Endothelial cell of umbilical vein (primary cell): ENCODE measurements around the gene APCDD1L. TPM values are rescaled to one million over a fixed set of nuclear protein-coding genes. Genes with fewer than 3 reads are reported as not detected.

Source experiments
- BruUV-seq: library from RNA; stranded (reverse); fragments of 400-500 nt; replicated peaks from 2 replicates; lab custom pipeline; 2021; lab: Mats Ljungman, UMichigan
- CTCF ChIA-PET: fragments of 300-600, 350-600 bp; sonication (Branson Sonifier 250); formaldehyde crosslinking; loops from one replicate; lab custom pipeline; 2021; ENCODE audit warnings: antibody characterized with exemption, inconsistent platforms; lab: Charles Lee
- POLR2A ChIA-PET: fragments of 300-600, 350-600 bp; sonication (Branson Sonifier 250); formaldehyde crosslinking; loops from one replicate; lab custom pipeline; 2021; ENCODE audit warnings: antibody characterized with exemption, inconsistent platforms; lab: Charles Lee
- DNase-seq: peaks from one replicate; pipeline ENCODE4 v3.0.0-alpha.2; 2011; ENCODE audit warnings: low read depth, low spot score
- FAIRE-seq: peaks from 2 replicates; lab custom pipeline; 2011; peaks lifted over from hg19 to GRCh38; lab: Jason Lieb, UNC
- H2AFZ ChIP-seq: 2 replicates; pipeline ENCODE4 v1.6.0; 2012; ENCODE audit warnings: low read depth, low read length, control low read depth, inconsistent platforms
- H3K27ac ChIP-seq: 2 replicates; pipeline ENCODE4 v1.5.1; 2011; ENCODE audit warnings: low read depth, mild to moderate bottlenecking, control low read depth, low read length, moderate library complexity; ENCODE audit not compliant: insufficient read depth
- H3K27me3 ChIP-seq, 2 experiments: 2 replicates each; pipeline versions ENCODE4 v1.6.0 to v1.6.1; 2011; ENCODE audit warnings: low read length in 2 of 2, mixed read lengths in 1 of 2; ENCODE audit not compliant: control insufficient read depth in 2 of 2, insufficient read depth in 2 of 2
- H3K36me3 ChIP-seq, 2 experiments: 2 replicates in 1 of 2; 3 replicates in 1 of 2; pipeline ENCODE4 v1.5.1; 2011; ENCODE audit warnings: low read length in 2 of 2, mild to moderate bottlenecking in 1 of 2, moderate library complexity in 1 of 2; ENCODE audit not compliant: control insufficient read depth in 2 of 2, insufficient read depth in 2 of 2; ENCODE audit errors: extremely low read depth in 1 of 2
- H3K4me1 ChIP-seq: 3 replicates; pipeline ENCODE4 v1.5.1; 2011; ENCODE audit warnings: mild to moderate bottlenecking, low read length; ENCODE audit not compliant: control insufficient read depth, insufficient read depth; ENCODE audit errors: extremely low read depth
- H3K4me2 ChIP-seq: 2 replicates; pipeline ENCODE4 v1.6.1; 2011; ENCODE audit warnings: low read length, control low read depth, mixed read lengths; ENCODE audit not compliant: insufficient read depth
- H3K4me3 ChIP-seq, 3 experiments: fragments of 200-600 bp in 1 of 3; sonication (generic), shearing (Covaris generic) in 1 of 3; replicated peaks in 1 of 3; 2 replicates each; pipeline ENCODE4 v1.5.1; 2011 to 2016; ENCODE audit warnings: control low read depth in 3 of 3, low read length in 3 of 3, mild to moderate bottlenecking in 2 of 3, inconsistent platforms in 1 of 3, low read depth in 1 of 3, moderate library complexity in 1 of 3; ENCODE audit not compliant: insufficient read depth in 1 of 3
- H3K79me2 ChIP-seq: 2 replicates; pipeline ENCODE4 v1.6.0; 2012; ENCODE audit warnings: low read length, inconsistent platforms; ENCODE audit not compliant: control insufficient read depth, insufficient read depth
- H3K9ac ChIP-seq: replicated peaks from 2 replicates; pipeline ENCODE3; 2011; ENCODE audit warnings: low read length, control low read depth; ENCODE audit not compliant: insufficient read depth; ENCODE audit errors: extremely low read depth
- H3K9me1 ChIP-seq: replicated peaks from 3 replicates; pipeline ENCODE4 v1.6.0; 2011; ENCODE audit warnings: mild to moderate bottlenecking, low read length; ENCODE audit not compliant: control insufficient read depth, insufficient read depth; ENCODE audit errors: extremely low read depth
- H3K9me3 ChIP-seq: replicated peaks from 2 replicates; pipeline ENCODE4 v1.5.1; 2012; ENCODE audit warnings: low read length, inconsistent platforms; ENCODE audit not compliant: control insufficient read depth, insufficient read depth
- H4K20me1 ChIP-seq: replicated peaks from 2 replicates; pipeline ENCODE3; 2011; ENCODE audit warnings: mild to moderate bottlenecking, low read length; ENCODE audit not compliant: control insufficient read depth, insufficient read depth; ENCODE audit errors: extremely low read depth
- EZH2 ChIP-seq: IDR thresholded peaks from 2 replicates; pipeline ENCODE4 v1.6.1; 2012; ENCODE audit warnings: borderline replicate concordance, low read depth, mild to moderate bottlenecking, moderate library complexity, low read length, inconsistent platforms; ENCODE audit not compliant: severe bottlenecking
- FOS ChIP-seq: IDR thresholded peaks from 2 replicates; pipeline ENCODE4 v1.6.1; 2011; ENCODE audit warnings: mild to moderate bottlenecking, low read length, moderate library complexity, borderline replicate concordance; ENCODE audit not compliant: insufficient read depth
- GATA2 ChIP-seq: IDR thresholded peaks from 2 replicates; pipeline ENCODE4 v1.7.0; 2011; ENCODE audit warnings: low read depth, mild to moderate bottlenecking, moderate library complexity, mixed read lengths, low read length; ENCODE audit not compliant: insufficient read length, insufficient read depth
- MAX ChIP-seq: IDR thresholded peaks from 2 replicates; pipeline ENCODE4 v1.6.1; 2011; ENCODE audit not compliant: insufficient read depth, insufficient read length
- MYC ChIP-seq: IDR thresholded peaks from one replicate; pipeline ENCODE4 v1.6.1; 2011; ENCODE audit warnings: mild to moderate bottlenecking, low read depth, low read length
- POLR2A ChIP-seq: IDR thresholded peaks from 2 replicates; pipeline ENCODE4 v1.6.1; 2012; ENCODE audit warnings: low read depth, mild to moderate bottlenecking, control low read depth, low read length
- POLR2AphosphoS5 ChIP-seq: IDR thresholded peaks from 2 replicates; pipeline ENCODE4 v1.6.1; 2012; ENCODE audit warnings: low read depth, mild to moderate bottlenecking, control low read depth, low read length, moderate library complexity; ENCODE audit not compliant: insufficient read depth
- dilution Hi-C: fragments of 300-500 bp; cut with MboI; formaldehyde crosslinking; loops from one replicate; pipeline ENCODE4 v1.15.0; 2019; ENCODE audit warnings: low sequenced_read_pairs; ENCODE audit not compliant: extremely low pct_ligation_motif_present
- intact Hi-C: fragments of 100-400 bp; cut with micrococcal nuclease; formaldehyde crosslinking; loops from one replicate; pipeline ENCODE4 v1.10.0; 2022
- polyA plus RNA-seq, 4 experiments: library from polyadenylated mRNA; depleted of rRNA in 3 of 4; stranded (reverse) in 3 of 4; unstranded in 1 of 4; fragments of >200 nt; gene quantifications; 2 replicates each; pipeline versions ENCODE4 v1.2.1 to v1.2.3, GENCODE V29; 2011 to 2012; ENCODE audit warnings: missing spikeins in 1 of 4
- total RNA-seq: library from RNA; stranded (reverse); gene quantifications from 2 replicates; pipeline ENCODE4 v1.2.3, GENCODE V29; 2021
- TF ChIP-seq, protein P1 (sequence below), 2 donors: IDR thresholded peaks; 1 replicate in 1 of 2; 2 replicates in 1 of 2; pipeline ENCODE4 v1.5.1; 2011; ENCODE audit warnings: low read length in 2 of 2, mild to moderate bottlenecking in 2 of 2, moderate library complexity in 2 of 2, control low read depth in 1 of 2, inconsistent platforms in 1 of 2, low read depth in 1 of 2; ENCODE audit not compliant: insufficient read depth in 1 of 2; ENCODE audit errors: extremely low read depth in 1 of 2

Gene APCDD1L
- total and polyA plus RNA-seq, 2 donors (not counting 3 experiments of a cell fraction or from before 2014, with no cell fraction given) = 0.17 to 1.4 TPM

GRCh38 chr20:58461899-58462298, 53.3 kb downstream of the APCDD1L start:
- Histone ChIP-seq H3K4me1 (peaks cover 22% of the 10 kb centered on the region), H3K27me3 (peaks cover 0 to 5% of the 10 kb centered on the region in 2 experiments), H3K79me2 (no peaks in the 10 kb centered on the region), H3K36me3 (no peaks in the 10 kb centered on the region), H3K9me3 (no peaks in the 10 kb centered on the region), H3K9me1 (no peaks in the 10 kb centered on the region), H4K20me1 (no peaks in the 10 kb centered on the region), H3K9ac (no peak overlapping the region), H3K4me2 (no peak overlapping the region), H2AFZ (no peak overlapping the region), H3K27ac (no peak overlapping the region), H3K4me3 (no peak overlapping the region)
- ChIA-PET POLR2A (interaction anchor here (0.6 kb wide), 1 partner anchor 74 kb away, joined by 4 read pairs; no protein-coding TSS in a partner anchor), CTCF (no interaction called here)
- intact Hi-C loops = no loop called here
- no peak for FAIRE-seq
- TF ChIP-seq, protein P1, sequence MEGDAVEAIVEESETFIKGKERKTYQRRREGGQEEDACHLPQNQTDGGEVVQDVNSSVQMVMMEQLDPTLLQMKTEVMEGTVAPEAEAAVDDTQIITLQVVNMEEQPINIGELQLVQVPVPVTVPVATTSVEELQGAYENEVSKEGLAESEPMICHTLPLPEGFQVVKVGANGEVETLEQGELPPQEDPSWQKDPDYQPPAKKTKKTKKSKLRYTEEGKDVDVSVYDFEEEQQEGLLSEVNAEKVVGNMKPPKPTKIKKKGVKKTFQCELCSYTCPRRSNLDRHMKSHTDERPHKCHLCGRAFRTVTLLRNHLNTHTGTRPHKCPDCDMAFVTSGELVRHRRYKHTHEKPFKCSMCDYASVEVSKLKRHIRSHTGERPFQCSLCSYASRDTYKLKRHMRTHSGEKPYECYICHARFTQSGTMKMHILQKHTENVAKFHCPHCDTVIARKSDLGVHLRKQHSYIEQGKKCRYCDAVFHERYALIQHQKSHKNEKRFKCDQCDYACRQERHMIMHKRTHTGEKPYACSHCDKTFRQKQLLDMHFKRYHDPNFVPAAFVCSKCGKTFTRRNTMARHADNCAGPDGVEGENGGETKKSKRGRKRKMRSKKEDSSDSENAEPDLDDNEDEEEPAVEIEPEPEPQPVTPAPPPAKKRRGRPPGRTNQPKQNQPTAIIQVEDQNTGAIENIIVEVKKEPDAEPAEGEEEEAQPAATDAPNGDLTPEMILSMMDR (IDR thresholded peaks at IDR 0.05; ENCODE audit: extremely low read depth in 1 of 2, insufficient read depth in 1 of 2, low read depth in 1 of 2, low read length in 2 of 2) = no peak
- TF ChIP-seq FOS (no peak), MAX (no peak), MYC (no peak), POLR2A (no peak), GATA2 (no peak), POLR2AphosphoS5 (no peak), EZH2 (no peak)
- dilution Hi-C loops = loop anchor here (25.0 kb wide), 1 partner anchor 225 kb away; the partner anchor contains the start of gene ANKRD60
- no TSS peak for BruUV-seq
- DNase-seq = no peak
